Gastroesophageal sphincter (tissue), 4 donors: Measurements from ENCODE around the gene POC1A. TPM values are rescaled to one million over a fixed set of nuclear protein-coding genes. Genes with fewer than 3 reads are reported as not detected.

Experiments used
- ATAC-seq: fragments of 150-250 bp; one replicate; pipeline ENCODE4 v1.9.1; 2016; ENCODE audit warnings: mild to moderate bottlenecking, moderate library complexity
- H3K27ac ChIP-seq, 4 donors: fragments of 200-600 bp; sonication (generic) in 3 of 4; 1 replicate in 3 of 4; 2 replicates in 1 of 4; pipeline ENCODE4 v1.5.1; 2016 to 2019
- H3K27me3 ChIP-seq: fragments of 200-600 bp; sonication (generic); one replicate; pipeline ENCODE4 v1.5.1; 2019
- H3K36me3 ChIP-seq, 2 donors: fragments of 200-600 bp; sonication (generic); one replicate each; pipeline ENCODE4 v1.5.1; 2019; ENCODE audit warnings: control low read depth in 1 of 2
- H3K4me1 ChIP-seq, 3 donors: fragments of 200-600 bp; sonication (generic); 1 replicate in 2 of 3; 2 replicates in 1 of 3; pipeline ENCODE4 v1.5.1; 2016 to 2019; ENCODE audit warnings: control low read depth in 2 of 3
- H3K4me3 ChIP-seq, 2 donors: fragments of 200-600 bp; sonication (generic); one replicate each; pipeline ENCODE4 v1.5.1; 2019; ENCODE audit warnings: mild to moderate bottlenecking in 1 of 2, moderate library complexity in 1 of 2
- H3K9me3 ChIP-seq, 3 donors: fragments of 200-600 bp; sonication (generic); one replicate each; pipeline ENCODE4 v1.5.1; 2017 to 2019; ENCODE audit warnings: control low read depth in 2 of 3
- EP300 ChIP-seq: sonication (generic); formaldehyde crosslinking; IDR thresholded peaks from one replicate; pipeline ENCODE4 v1.6.1; 2017; ENCODE audit warnings: antibody characterized with exemption, mild to moderate bottlenecking
- POLR2A ChIP-seq, 2 donors: fragments of 450-650 bp; IDR thresholded peaks; one replicate each; pipeline ENCODE4 v1.6.1; 2017; ENCODE audit warnings: antibody characterized with exemption in 2 of 2, mild to moderate bottlenecking in 2 of 2, moderate library complexity in 1 of 2
- POLR2AphosphoS5 ChIP-seq: sonication (generic); formaldehyde crosslinking; IDR thresholded peaks from one replicate; pipeline ENCODE4 v1.6.1; 2017; ENCODE audit warnings: antibody characterized with exemption
- WGBS, 2 donors: methylation state at CpG; one replicate each; pipeline ENCODE4 v1.1.5; 2018; ENCODE audit warnings: low coverage in 1 of 2; 5-methylcytosine and 5-hydroxymethylcytosine counted together
- total RNA-seq, 4 donors: library from RNA; depleted of rRNA; stranded (reverse); fragments of >200 nt; gene quantifications; one replicate each; pipeline ENCODE4 v1.1.0, GENCODE V29; 2016
- TF ChIP-seq, protein P1 (sequence below), 4 experiments: fragments of 200-600 bp in 2 of 4; fragments of 450-650 bp in 2 of 4; sonication (generic) in 1 of 4; IDR thresholded peaks; one replicate each; pipeline ENCODE4 v1.5.1; 2017 to 2019; ENCODE audit warnings: antibody characterized with exemption in 4 of 4, mild to moderate bottlenecking in 2 of 4, moderate library complexity in 2 of 4

Gene POC1A
- total RNA-seq, 4 donors from 2014 or later: 0.73 to 1.7 (median 0.93) TPM

GRCh38 chr3:52132930-52133329, 21.3 kb downstream of the POC1A start:
- WGBS, 2 donors: 93 to 96% methylated on average over 4 of the region's 8 CpGs
- Histone ChIP-seq H3K4me3 (no peak overlapping the region), H3K4me1 (no peaks in the 10 kb centered on the region), H3K9me3 (no peaks in the 10 kb centered on the region), H3K27ac (no peak overlapping the region), H3K27me3 (no peaks in the 10 kb centered on the region), H3K36me3 (no peaks in the 10 kb centered on the region)
- ATAC-seq: no peak
- TF ChIP-seq POLR2A (IDR thresholded peaks at IDR 0.05): no peak
- TF ChIP-seq, protein P1, sequence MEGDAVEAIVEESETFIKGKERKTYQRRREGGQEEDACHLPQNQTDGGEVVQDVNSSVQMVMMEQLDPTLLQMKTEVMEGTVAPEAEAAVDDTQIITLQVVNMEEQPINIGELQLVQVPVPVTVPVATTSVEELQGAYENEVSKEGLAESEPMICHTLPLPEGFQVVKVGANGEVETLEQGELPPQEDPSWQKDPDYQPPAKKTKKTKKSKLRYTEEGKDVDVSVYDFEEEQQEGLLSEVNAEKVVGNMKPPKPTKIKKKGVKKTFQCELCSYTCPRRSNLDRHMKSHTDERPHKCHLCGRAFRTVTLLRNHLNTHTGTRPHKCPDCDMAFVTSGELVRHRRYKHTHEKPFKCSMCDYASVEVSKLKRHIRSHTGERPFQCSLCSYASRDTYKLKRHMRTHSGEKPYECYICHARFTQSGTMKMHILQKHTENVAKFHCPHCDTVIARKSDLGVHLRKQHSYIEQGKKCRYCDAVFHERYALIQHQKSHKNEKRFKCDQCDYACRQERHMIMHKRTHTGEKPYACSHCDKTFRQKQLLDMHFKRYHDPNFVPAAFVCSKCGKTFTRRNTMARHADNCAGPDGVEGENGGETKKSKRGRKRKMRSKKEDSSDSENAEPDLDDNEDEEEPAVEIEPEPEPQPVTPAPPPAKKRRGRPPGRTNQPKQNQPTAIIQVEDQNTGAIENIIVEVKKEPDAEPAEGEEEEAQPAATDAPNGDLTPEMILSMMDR (IDR thresholded peaks at IDR 0.05): no peak
- TF ChIP-seq POLR2AphosphoS5: no peak
- TF ChIP-seq EP300: no peak

DNA sequence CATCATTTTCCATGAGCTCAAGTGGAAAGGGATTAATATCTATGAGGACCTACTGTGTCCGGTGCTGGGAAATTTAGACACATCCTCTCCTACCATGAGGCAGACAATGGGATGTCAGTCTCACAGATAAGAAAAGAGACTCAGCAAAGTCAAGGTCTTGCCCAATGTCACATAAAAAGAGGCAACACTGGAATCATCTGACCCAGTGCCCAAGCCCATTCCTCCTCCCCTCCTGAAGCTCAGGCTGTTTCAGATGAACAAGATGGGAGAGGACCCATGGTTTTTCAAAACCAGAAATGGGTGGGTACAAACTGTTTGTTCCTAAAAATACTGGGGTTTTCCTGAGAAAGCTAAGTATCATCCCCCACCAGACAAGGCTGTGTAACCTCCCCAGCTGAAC, 22.2 kb downstream of the POC1A start:
- H3K4me1 ChIP-seq: no peaks in the 10 kb centered on the region
- no peak overlapping the region for H3K27ac ChIP-seq
- WGBS, 2 donors: 70% methylated on average over 1 of the region's 1 CpG; no CpG with 5 or more reads in 1 of the 2 donors
- no peaks in the 10 kb centered on the region for H3K36me3 ChIP-seq
- TF ChIP-seq, protein P1 (IDR thresholded peaks at IDR 0.05): no peak
- no peak for TF ChIP-seq EP300
- no peaks in the 10 kb centered on the region for H3K27me3 ChIP-seq
- no peaks in the 10 kb centered on the region for H3K9me3 ChIP-seq
- no peak for ATAC-seq
- no peak overlapping the region for H3K4me3 ChIP-seq

GRCh38 chr3:52130966-52131622, 23.1 kb downstream of the POC1A start:
- WGBS, 2 donors: 73% methylated on average over 2 of the region's 14 CpGs; no CpG with 5 or more reads in 1 of the 2 donors
- no peaks in the 10 kb centered on the region for H3K4me1 ChIP-seq
- ATAC-seq: no peak
- H3K9me3 ChIP-seq: no peaks in the 10 kb centered on the region
- H3K4me3 ChIP-seq: no peak overlapping the region
- no peak overlapping the region for H3K27ac ChIP-seq
- H3K27me3 ChIP-seq: no peaks in the 10 kb centered on the region
- H3K36me3 ChIP-seq: no peaks in the 10 kb centered on the region
- TF ChIP-seq POLR2AphosphoS5 (no peak), POLR2A (IDR thresholded peaks at IDR 0.05) (no peak), EP300 (no peak)
- TF ChIP-seq, protein P1 (IDR thresholded peaks at IDR 0.05): no peak

DNA sequence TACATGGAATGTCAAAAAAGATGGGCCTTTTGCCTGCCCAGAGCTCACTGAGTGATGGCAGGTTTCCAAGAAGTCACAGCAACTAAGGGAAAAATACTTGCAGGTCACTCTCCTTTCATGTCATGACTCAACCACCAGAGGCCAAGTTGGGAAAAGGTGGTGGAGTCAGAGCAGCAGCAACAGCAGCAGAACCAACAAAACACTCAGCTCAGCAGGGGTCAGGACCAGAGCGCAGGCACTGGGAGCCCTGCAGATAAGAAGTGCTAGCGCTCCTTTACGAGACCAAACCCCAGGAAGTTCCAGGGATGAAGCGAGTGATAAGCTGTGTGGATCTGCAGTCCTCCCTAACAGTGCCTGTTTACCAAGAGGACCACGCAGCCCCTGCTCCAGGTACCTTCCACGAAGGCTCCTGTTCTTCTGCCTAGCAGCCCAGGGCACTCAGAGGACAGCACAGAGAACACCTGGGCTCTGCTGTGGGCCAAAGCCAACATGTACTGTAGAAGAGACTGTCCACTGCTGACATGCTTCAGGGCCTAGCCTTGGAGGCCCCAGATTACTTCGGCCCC, 26.0 kb downstream of the POC1A start:
- Histone ChIP-seq H3K4me3 (no peak overlapping the region), H3K27me3 (no peaks in the 10 kb centered on the region), H3K4me1 (peaks cover 0 to 3% (median 0%) of the 10 kb centered on the region in 3 donors), H3K9me3 (no peaks in the 10 kb centered on the region), H3K36me3 (no peaks in the 10 kb centered on the region), H3K27ac (no peak overlapping the region)
- WGBS, 2 donors: 97 to 100% methylated on average over 1 to 3 of the region's 7 CpGs
- no peak for ATAC-seq
- TF ChIP-seq, protein P1 (IDR thresholded peaks at IDR 0.05): no peak

DNA sequence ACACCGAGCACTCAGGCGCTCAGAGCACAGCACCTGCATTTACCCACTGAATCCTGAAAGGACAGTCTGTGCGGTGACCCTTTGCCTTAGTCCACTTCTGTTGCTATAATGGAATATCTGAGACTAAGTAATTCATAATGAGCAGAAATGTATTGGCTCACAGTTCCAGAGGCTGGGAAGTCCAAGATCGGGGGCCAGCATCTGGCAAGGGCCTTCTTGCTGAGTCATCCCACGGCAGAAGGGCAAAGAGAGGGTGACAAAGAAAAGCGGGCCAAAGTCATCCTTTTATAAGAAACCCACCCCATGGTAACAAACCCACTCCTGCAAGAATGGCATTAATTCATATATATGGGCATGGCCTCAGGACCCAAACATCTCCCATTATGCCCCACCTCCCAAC, 27.7 kb downstream of the POC1A start:
- H3K4me3 ChIP-seq: no peak overlapping the region
- no peaks in the 10 kb centered on the region for H3K36me3 ChIP-seq
- H3K9me3 ChIP-seq: no peaks in the 10 kb centered on the region
- TF ChIP-seq, protein P1 (IDR thresholded peaks at IDR 0.05): no peak
- TF ChIP-seq EP300: no peak
- TF ChIP-seq POLR2A (IDR thresholded peaks at IDR 0.05): no peak
- no peak for TF ChIP-seq POLR2AphosphoS5
- H3K4me1 ChIP-seq: peaks cover 0 to 20% (median 1%) of the 10 kb centered on the region in 3 donors
- ATAC-seq: no peak
- no peaks in the 10 kb centered on the region for H3K27me3 ChIP-seq
- no peak overlapping the region for H3K27ac ChIP-seq
- 80 to 100% methylated on average over 3 to 6 of the region's 6 CpGs for WGBS, 2 donors
